H1 (cell line): ENCODE results near the gene TBC1D16. TPM values are rescaled to one million over a fixed set of nuclear protein-coding genes. Genes with fewer than 3 reads are reported as not detected.

Experiments
- CTCF ChIA-PET: fragments of 300-600 bp; sonication (Branson Sonifier 250); formaldehyde crosslinking; loops from one replicate; lab custom pipeline; 2021; ENCODE audit not compliant: partially characterized antibody; lab: Charles Lee
- POLR2A ChIA-PET: fragments of 300-600 bp; sonication (Branson Sonifier 250); formaldehyde crosslinking; loops from one replicate; lab custom pipeline; 2021; ENCODE audit warnings: inconsistent platforms; ENCODE audit not compliant: partially characterized antibody; lab: Charles Lee
- DNase-seq, 2 experiments: peaks; one replicate each; pipeline versions ENCODE4 v3.0.0 to v3.0.0-alpha.2; 2010 to 2022; ENCODE audit warnings: low spot score in 2 of 2, low read depth in 1 of 2, mixed read lengths in 1 of 2
- FAIRE-seq: peaks from 2 replicates; lab custom pipeline; 2011; peaks lifted over from hg19 to GRCh38; lab: Jason Lieb, UNC
- H2AFZ ChIP-seq: 2 replicates; pipeline ENCODE4 v1.8.1; 2012; ENCODE audit warnings: low read length, inconsistent platforms
- H2AK5ac ChIP-seq: 2 replicates; pipeline ENCODE4 v1.6.1; 2013; ENCODE audit warnings: low read depth, low read length
- H2BK120ac ChIP-seq: replicated peaks from 2 replicates; pipeline ENCODE3; 2013; ENCODE audit warnings: low read depth, low read length, inconsistent platforms
- H2BK12ac ChIP-seq: 2 replicates; pipeline ENCODE4 v1.6.1; 2013; ENCODE audit warnings: low read depth, low read length
- H2BK15ac ChIP-seq: 2 replicates; pipeline ENCODE4 v1.6.1; 2013; ENCODE audit warnings: low read length
- H2BK20ac ChIP-seq: 2 replicates; pipeline ENCODE4 v1.6.1; 2013; ENCODE audit warnings: low read length
- H2BK5ac ChIP-seq: 2 replicates; pipeline ENCODE4 v1.6.1; 2013; ENCODE audit warnings: low read depth, low read length
- H3K14ac ChIP-seq: 2 replicates; pipeline ENCODE4 v1.6.1; 2013; ENCODE audit warnings: inconsistent platforms; ENCODE audit not compliant: insufficient read length
- H3K18ac ChIP-seq: 2 replicates; pipeline ENCODE4 v1.6.1; 2013; ENCODE audit warnings: low read length; ENCODE audit errors: extremely low read depth
- H3K23ac ChIP-seq: 2 replicates; pipeline ENCODE4 v1.6.1; 2013; ENCODE audit warnings: inconsistent platforms; ENCODE audit not compliant: insufficient read length
- H3K23me2 ChIP-seq: 2 replicates; pipeline ENCODE4 v1.6.1; 2013; ENCODE audit warnings: low read depth, low read length
- H3K27ac ChIP-seq: 2 replicates; pipeline ENCODE4 v1.6.1; 2011; ENCODE audit warnings: low read depth, low read length, inconsistent platforms
- H3K27me3 ChIP-seq, 4 experiments: replicated peaks in 1 of 4; 1 replicate in 1 of 4; 2 replicates in 3 of 4; pipeline versions ENCODE4 v1.6.1 to v1.8.1; 2011 to 2013; ENCODE audit warnings: low read length in 3 of 4, mild to moderate bottlenecking in 3 of 4, inconsistent platforms in 2 of 4, mixed read lengths in 2 of 4, moderate library complexity in 1 of 4; ENCODE audit not compliant: control insufficient read depth in 3 of 4, insufficient read depth in 3 of 4; ENCODE audit errors: extremely low read depth in 1 of 4
- H3K36me3 ChIP-seq, 4 experiments: 2 replicates each; pipeline versions ENCODE4 v1.6.1 to v1.8.1; 2011 to 2013; ENCODE audit warnings: mild to moderate bottlenecking in 4 of 4, low read length in 3 of 4, moderate library complexity in 2 of 4, control low read depth in 1 of 4, inconsistent platforms in 1 of 4; ENCODE audit not compliant: insufficient read depth in 4 of 4, control insufficient read depth in 2 of 4
- H3K4ac ChIP-seq: replicated peaks from 2 replicates; pipeline ENCODE3; 2013; ENCODE audit warnings: low read length, low read depth, mixed read lengths, inconsistent platforms; ENCODE audit not compliant: insufficient read length
- H3K4me1 ChIP-seq, 4 experiments: replicated peaks in 1 of 4; 1 replicate in 1 of 4; 2 replicates in 3 of 4; pipeline versions ENCODE4 v1.6.1 to v1.8.1; 2011 to 2013; ENCODE audit warnings: low read length in 3 of 4, inconsistent platforms in 2 of 4, mixed read lengths in 1 of 4; ENCODE audit not compliant: insufficient read depth in 4 of 4, control insufficient read depth in 3 of 4
- H3K4me2 ChIP-seq, 2 experiments: 2 replicates each; pipeline versions ENCODE4 v1.6.1 to v1.8.1; 2011 to 2013; ENCODE audit warnings: low read depth in 2 of 2, low read length in 2 of 2, control low read depth in 1 of 2, inconsistent platforms in 1 of 2, mild to moderate bottlenecking in 1 of 2; ENCODE audit not compliant: insufficient read depth in 1 of 2
- H3K4me3 ChIP-seq, 4 experiments: fragments of 200-600, 300-600 bp in 1 of 4; sonication (generic), shearing (Covaris generic), sonication (Bioruptor Twin) in 1 of 4; 2 replicates each; pipeline versions ENCODE4 v1.5.1 to v1.8.1; 2011 to 2016; ENCODE audit warnings: low read length in 4 of 4, low read depth in 3 of 4, control low read depth in 2 of 4, inconsistent platforms in 2 of 4, mild to moderate bottlenecking in 2 of 4, mixed read lengths in 1 of 4, moderate library complexity in 1 of 4; ENCODE audit not compliant: insufficient read depth in 2 of 4; ENCODE audit errors: extremely low read depth in 1 of 4
- H3K56ac ChIP-seq: replicated peaks from 2 replicates; pipeline ENCODE3; 2013; ENCODE audit warnings: low read depth, mild to moderate bottlenecking, mixed read lengths, low read length, inconsistent platforms; ENCODE audit not compliant: insufficient read length
- H3K79me1 ChIP-seq: 2 replicates; pipeline ENCODE4 v1.6.1; 2013; ENCODE audit warnings: low read depth, low read length, control low read depth
- H3K79me2 ChIP-seq, 2 experiments: 2 replicates each; pipeline versions ENCODE4 v1.6.1 to v1.8.1; 2012 to 2013; ENCODE audit warnings: low read length in 2 of 2, mild to moderate bottlenecking in 2 of 2, inconsistent platforms in 1 of 2; ENCODE audit not compliant: insufficient read depth in 2 of 2, control insufficient read depth in 1 of 2
- H3K9ac ChIP-seq, 4 experiments: replicated peaks in 1 of 4; 1 replicate in 1 of 4; 2 replicates in 3 of 4; pipeline versions ENCODE4 v1.6.1 to v1.8.1; 2011 to 2013; ENCODE audit warnings: low read depth in 3 of 4, low read length in 3 of 4, control low read depth in 2 of 4, mild to moderate bottlenecking in 2 of 4, moderate library complexity in 2 of 4, inconsistent platforms in 1 of 4; ENCODE audit errors: extremely low read depth in 1 of 4
- H3K9me3 ChIP-seq, 2 experiments: 2 replicates each; pipeline versions ENCODE4 v1.6.1 to v1.8.1; 2012 to 2013; ENCODE audit warnings: mild to moderate bottlenecking in 2 of 2, moderate library complexity in 2 of 2, control low read depth in 1 of 2, inconsistent platforms in 1 of 2, low read depth in 1 of 2, low read length in 1 of 2, mixed read lengths in 1 of 2; ENCODE audit not compliant: insufficient read depth in 2 of 2
- H4K20me1 ChIP-seq, 2 experiments: replicated peaks in 1 of 2; 2 replicates each; pipeline versions ENCODE3 to v1.8.1; 2011 to 2013; ENCODE audit warnings: inconsistent platforms in 2 of 2, low read length in 2 of 2, mild to moderate bottlenecking in 1 of 2; ENCODE audit not compliant: insufficient read depth in 2 of 2, control insufficient read depth in 1 of 2
- H4K5ac ChIP-seq: 2 replicates; pipeline ENCODE4 v1.6.1; 2013; ENCODE audit warnings: low read length, low read depth, mixed read lengths, inconsistent platforms; ENCODE audit not compliant: insufficient read length
- H4K8ac ChIP-seq: 2 replicates; pipeline ENCODE4 v1.8.0; 2013; ENCODE audit warnings: mild to moderate bottlenecking, moderate library complexity, low read length, inconsistent platforms; ENCODE audit not compliant: insufficient read depth; ENCODE audit errors: extremely low read depth
- H4K91ac ChIP-seq: replicated peaks from 2 replicates; pipeline ENCODE3; 2013; ENCODE audit warnings: low read length, mixed read lengths, inconsistent platforms; ENCODE audit not compliant: insufficient read length
- ATF3 ChIP-seq: IDR thresholded peaks from 2 replicates; pipeline ENCODE4 v1.6.1; 2011; ENCODE audit warnings: low read depth, mild to moderate bottlenecking, low read length; ENCODE audit not compliant: insufficient read depth
- BACH1 ChIP-seq: IDR thresholded peaks from 2 replicates; pipeline ENCODE4 v1.6.1; 2012; ENCODE audit warnings: low read length, improper control_type of control experiment
- BRCA1 ChIP-seq: IDR thresholded peaks from 2 replicates; pipeline ENCODE4 v1.6.1; 2012; ENCODE audit warnings: low read depth, low read length, improper control_type of control experiment
- CREB1 ChIP-seq: IDR thresholded peaks from 2 replicates; pipeline ENCODE4 v1.6.1; 2012; ENCODE audit warnings: inconsistent platforms
- E2F6 ChIP-seq: IDR thresholded peaks from 2 replicates; pipeline ENCODE4 v1.6.1; 2012; ENCODE audit warnings: inconsistent platforms
- FOSL1 ChIP-seq: IDR thresholded peaks from 2 replicates; pipeline ENCODE4 v1.6.1; 2011; ENCODE audit warnings: mild to moderate bottlenecking, low read depth, low read length, moderate library complexity; ENCODE audit not compliant: insufficient read depth
- HDAC6 ChIP-seq: IDR thresholded peaks from one replicate; pipeline ENCODE4 v1.7.1; 2012; ENCODE audit warnings: low read depth, mild to moderate bottlenecking, inconsistent platforms, low read length, moderate library complexity
- MAFK ChIP-seq: IDR thresholded peaks from 2 replicates; pipeline ENCODE4 v1.6.1; 2012; ENCODE audit warnings: low read depth, mild to moderate bottlenecking, improper control_type of control experiment, low read length
- PHF8 ChIP-seq: fragments of 200-600 bp; sonication (generic); conservative IDR thresholded peaks from 2 replicates; pipeline ENCODE4 v1.7.1; 2012; ENCODE audit warnings: low read depth, mild to moderate bottlenecking, inconsistent platforms, low read length, moderate library complexity
- RFX5 ChIP-seq: IDR thresholded peaks from 2 replicates; pipeline ENCODE4 v1.6.1; 2011; ENCODE audit warnings: low read depth, low read length, improper control_type of control experiment, borderline replicate concordance
- SAP30 ChIP-seq: fragments of 300-600 bp; sonication (generic); IDR thresholded peaks from 2 replicates; pipeline ENCODE4 v1.7.1; 2012; ENCODE audit warnings: low read length, moderate library complexity, mild to moderate bottlenecking, inconsistent platforms; ENCODE audit not compliant: insufficient read depth, insufficient replicate concordance
- SP2 ChIP-seq: IDR thresholded peaks from 2 replicates; pipeline ENCODE4 v1.6.1; 2012; ENCODE audit warnings: mild to moderate bottlenecking, low read length, inconsistent platforms
- TAF1 ChIP-seq: IDR thresholded peaks from 2 replicates; pipeline ENCODE4 v1.6.1; 2011; ENCODE audit warnings: mild to moderate bottlenecking, low read depth, low read length
- WGBS, 2 experiments: shearing (Covaris generic) in 1 of 2; methylation state at CpG; one replicate each; pipeline versions ENCODE4 v1.1.6 to v1.1.7; 2013 to 2015; ENCODE audit warnings: low lambda C conversion rate in 2 of 2, mixed read lengths in 2 of 2, inconsistent platforms in 1 of 2, low coverage in 1 of 2, missing lambda C conversion rate in 1 of 2; ENCODE audit not compliant: insufficient replicate concordance in 2 of 2, insufficient coverage in 1 of 2, insufficient read length in 1 of 2; ENCODE audit errors: extremely low coverage in 1 of 2, missing lambda C conversion rate in 1 of 2; 5-methylcytosine and 5-hydroxymethylcytosine counted together
- polyA plus RNA-seq, 7 experiments: library from polyadenylated mRNA; depleted of rRNA in 3 of 7; stranded (reverse) in 5 of 7; unstranded in 2 of 7; fragments of >200 nt in 5 of 7; fragments of 200-250 nt in 2 of 7; gene quantifications; 1 replicate in 5 of 7; 2 replicates in 1 of 7; 4 replicates in 1 of 7; pipeline versions ENCODE4 v1.2.1 to v1.2.3, GENCODE V29; 2011 to 2013; ENCODE audit warnings: missing spikeins in 2 of 7, mixed read lengths in 2 of 7
- total RNA-seq: library from RNA; stranded (reverse); fragmentation: NEBNext Ultra II Directional; extraction: Animal tissue kit (Norgen Biotek cat#: 25700); gene quantifications from 2 replicates; pipeline ENCODE4 v1.2.1, GENCODE V29; 2021

Gene TBC1D16
- total and polyA plus RNA-seq, 2 of the 8 experiments (the other 6 are each of a cell fraction or from before 2014, with no cell fraction given), result 21.1 to 109 TPM

- no peak overlapping the region for H3K27ac ChIP-seq
- H3K9me3 ChIP-seq, result no peaks in the 10 kb centered on the region; a peak in 1 of 4 replicates
- WGBS, 2 experiments, result 91% methylated on average over 12 of the region's 12 CpGs; no CpG with 5 or more reads in 1 of the 2 experiments
- peaks cover 0 to 5% (median 1%) of the 10 kb centered on the region in 4 experiments; a peak in 2 of 8 replicates for H3K36me3 ChIP-seq
- H4K91ac ChIP-seq, result no peak overlapping the region
- peaks cover 10 to 22% (median 18%) of the 10 kb centered on the region in 4 experiments for H3K4me1 ChIP-seq
- CTCF ChIA-PET, result interaction anchor here (0.7 to 4.6 kb wide), 3 partner anchors 9 to 156 kb away, joined by 3 to 53 read pairs (median 20); no protein-coding TSS in a partner anchor
- peaks cover 2 to 8% of the 10 kb centered on the region in 2 experiments for H4K20me1 ChIP-seq
- H3K4ac ChIP-seq, result no peak overlapping the region
- H4K8ac ChIP-seq, result no peak overlapping the region
- H3K23ac ChIP-seq, result no peak overlapping the region
- no peak overlapping the region for H2BK120ac ChIP-seq
- no peak overlapping the region for H2BK20ac ChIP-seq
- H2AFZ ChIP-seq, result no peak overlapping the region
- H4K5ac ChIP-seq, result no peak overlapping the region
- FAIRE-seq, result no peak
- no peak overlapping the region for H2BK5ac ChIP-seq
- H2BK12ac ChIP-seq, result no peak overlapping the region
- H3K27me3 ChIP-seq, result no peaks in the 10 kb centered on the region; a peak in 2 of 7 replicates
- H3K9ac ChIP-seq, result no peak overlapping the region
- H3K23me2 ChIP-seq, result no peaks in the 10 kb centered on the region
- H3K4me2 ChIP-seq, result no peak overlapping the region
- H2AK5ac ChIP-seq, result no peak overlapping the region
- H3K79me1 ChIP-seq, result peaks cover 2% of the 10 kb centered on the region; the same call in 1 of the 2 replicates
- H3K56ac ChIP-seq, result no peak overlapping the region
- peaks cover 0 to 1% of the 10 kb centered on the region in 2 experiments; a peak in 1 of 4 replicates for H3K79me2 ChIP-seq
- H3K14ac ChIP-seq, result no peak overlapping the region
- no peak for DNase-seq
- no peak overlapping the region for H3K4me3 ChIP-seq
- no peak overlapping the region for H2BK15ac ChIP-seq
- POLR2A ChIA-PET, result interaction anchor here (0.6 kb wide), 1 partner anchor 12 kb away, joined by 3 read pairs; no protein-coding TSS in a partner anchor
- no peak overlapping the region for H3K18ac ChIP-seq
- TF ChIP-seq HDAC6, result no peak
- TF ChIP-seq ATF3, result no peak
- TF ChIP-seq BRCA1, result no peak
- TF ChIP-seq PHF8, result no peak
- no peak for TF ChIP-seq MAFK
- no peak for TF ChIP-seq SP2
- TF ChIP-seq RFX5, result no peak
- TF ChIP-seq TAF1, result no peak
- TF ChIP-seq BACH1, result no peak
- no peak for TF ChIP-seq FOSL1
- no peak for TF ChIP-seq SAP30
- no peak for TF ChIP-seq E2F6
- no peak for TF ChIP-seq CREB1
Observed at GRCh38 chr17:79996291-79996690, 39.4 kb downstream of the TBC1D16 start.
